Skeletal muscle satellite cell (primary cell): Measurements from ENCODE around the gene CRTC2. TPM values are rescaled to one million over a fixed set of nuclear protein-coding genes. Genes with fewer than 3 reads are reported as not detected.

Source experiments
- small RNA-seq: library from RNA; depleted of rRNA; stranded (forward); fragments of <200 nt; gene quantifications from one replicate; pipeline ENCODE3, GENCODE V24; 2012

Gene CRTC2

Small RNAs within 50 kb of the gene (small RNA-seq; reads per million reads assigned to genes)
- gene MIR6737, result not detected
